ENCODE results near the gene DLG2.

GRCh38 chr11:84790849-84791427, 836.2 kb downstream of the DLG2 start:
- TF ChIP-seq, protein P1, sequence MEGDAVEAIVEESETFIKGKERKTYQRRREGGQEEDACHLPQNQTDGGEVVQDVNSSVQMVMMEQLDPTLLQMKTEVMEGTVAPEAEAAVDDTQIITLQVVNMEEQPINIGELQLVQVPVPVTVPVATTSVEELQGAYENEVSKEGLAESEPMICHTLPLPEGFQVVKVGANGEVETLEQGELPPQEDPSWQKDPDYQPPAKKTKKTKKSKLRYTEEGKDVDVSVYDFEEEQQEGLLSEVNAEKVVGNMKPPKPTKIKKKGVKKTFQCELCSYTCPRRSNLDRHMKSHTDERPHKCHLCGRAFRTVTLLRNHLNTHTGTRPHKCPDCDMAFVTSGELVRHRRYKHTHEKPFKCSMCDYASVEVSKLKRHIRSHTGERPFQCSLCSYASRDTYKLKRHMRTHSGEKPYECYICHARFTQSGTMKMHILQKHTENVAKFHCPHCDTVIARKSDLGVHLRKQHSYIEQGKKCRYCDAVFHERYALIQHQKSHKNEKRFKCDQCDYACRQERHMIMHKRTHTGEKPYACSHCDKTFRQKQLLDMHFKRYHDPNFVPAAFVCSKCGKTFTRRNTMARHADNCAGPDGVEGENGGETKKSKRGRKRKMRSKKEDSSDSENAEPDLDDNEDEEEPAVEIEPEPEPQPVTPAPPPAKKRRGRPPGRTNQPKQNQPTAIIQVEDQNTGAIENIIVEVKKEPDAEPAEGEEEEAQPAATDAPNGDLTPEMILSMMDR (conservative IDR thresholded peaks at IDR 0.05 in 1 of 2, IDR thresholded peaks at IDR 0.05 in 1 of 2; ENCODE audit: extremely low read depth in 1 of 2, insufficient read depth in 1 of 2, low read depth in 1 of 2, low read length in 2 of 2), result no peak
- no peak for TF ChIP-seq EZH2 (IDR thresholded peaks at IDR 0.05; ENCODE audit: borderline replicate concordance, low read length)
